ENCODE results near the gene UBE3B.

Gene UBE3B

GRCh38 chr12:109578330-109578927 is 101.0 kb downstream of the UBE3B start:
- DNase-seq, result no peak

- no peak for DNase-seq
These were observed 102.2 kb downstream of the UBE3B start for GRCh38 chr12:109579639-109580038.

DNA sequence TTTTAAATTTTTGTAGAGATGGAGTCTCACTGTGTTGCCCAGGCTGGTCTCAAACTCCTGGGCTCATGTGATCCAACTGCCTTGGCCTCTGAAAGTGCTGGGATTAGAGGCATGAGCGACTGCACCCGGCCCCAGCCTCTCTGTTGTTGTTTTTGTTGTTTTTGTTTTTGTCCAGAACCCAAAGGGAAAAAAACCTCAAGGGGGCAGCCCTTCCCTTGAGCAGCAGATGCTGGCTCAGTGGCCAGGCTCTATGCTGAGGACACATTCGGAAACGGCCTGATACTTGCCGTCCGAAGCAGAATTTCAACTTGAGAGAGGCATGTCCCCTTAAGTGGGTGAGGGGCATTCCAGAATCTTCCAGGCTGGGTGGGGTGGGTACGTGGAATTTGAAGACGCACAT is 102.8 kb downstream of the UBE3B start:
- no peak for DNase-seq

GRCh38 chr12:109580684-109581333 is 103.4 kb downstream of the UBE3B start:
- no peak for DNase-seq

- no peak for DNase-seq
These were observed 103.9 kb downstream of the UBE3B start for GRCh38 chr12:109581334-109581691.

DNA sequence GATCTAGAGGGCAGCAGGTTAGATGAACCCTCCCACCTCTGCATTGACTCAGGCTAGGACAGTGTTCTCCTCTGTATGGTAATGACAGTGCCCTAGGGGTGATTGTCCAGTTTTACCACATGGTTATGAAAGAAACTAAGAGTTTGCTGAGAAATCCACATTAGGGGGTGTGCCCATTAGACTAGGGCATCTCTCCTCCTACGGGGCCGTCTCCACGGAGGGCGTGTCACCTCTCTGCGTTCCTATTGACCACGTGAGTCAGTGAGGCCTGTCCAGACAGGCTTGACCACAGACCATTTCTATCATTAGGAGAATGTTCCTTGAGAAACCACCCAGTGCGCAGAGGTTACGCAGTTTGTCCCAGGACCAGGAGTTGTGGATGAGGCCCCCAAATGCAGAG is 104.4 kb downstream of the UBE3B start:
- DNase-seq, result no peak

GRCh38 chr12:109582636-109583035 is 105.2 kb downstream of the UBE3B start:
- DNase-seq, result no peak

GRCh38 chr12:109583733-109584132 is 106.3 kb downstream of the UBE3B start:
- no peak for DNase-seq

Data from fibroblast of skin of back (primary cell).